ENCODE data around the gene OPA3.
A peak's percentile ranks its signal among the peaks of the same experiment; 100 is the strongest.

Gene OPA3

DNA sequence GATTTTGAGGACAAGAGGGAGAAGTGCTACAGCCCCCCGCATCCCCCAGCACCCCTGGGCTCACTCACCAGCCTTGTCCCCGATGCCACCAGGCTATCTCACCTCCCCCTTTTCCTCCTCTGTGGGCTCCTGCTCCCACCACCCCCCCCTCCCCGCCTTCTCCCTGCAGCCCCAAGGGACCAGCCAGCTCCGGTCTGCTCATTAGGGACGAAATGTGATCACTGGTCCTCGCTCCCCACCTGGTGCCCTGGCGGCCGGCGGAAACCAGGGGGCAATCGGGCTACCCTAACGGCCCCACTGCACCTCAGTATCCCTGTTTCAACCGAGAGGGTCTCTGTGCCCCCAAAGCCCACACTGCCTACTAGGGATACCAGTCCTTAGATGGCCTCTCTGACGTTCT, 14.7 kb upstream of the OPA3 start:
- peak overlapping the region; percentile 82 for H3K27ac ChIP-seq (ENCODE audit: low read depth, low read length)

GRCh38 chr19:45598267-45599001, 13.8 kb upstream of the OPA3 start:
- peak overlapping the region; percentile 82 for H3K27ac ChIP-seq (ENCODE audit: low read depth, low read length)
- peak overlapping the region in 3 of 5 donors; percentile 47 to 63 (median 53) for H3K9ac ChIP-seq (ENCODE audit: low read length in 5 of 5)
- H3K4me3 ChIP-seq (ENCODE audit: low read depth in 1 of 5, low read length in 5 of 5) = peak overlapping the region in 4 of 5 donors; percentile 47 to 76 (median 56)
- peaks cover 14 to 55% (median 44%) of the 10 kb centered on the region in 5 donors for H3K27me3 ChIP-seq (ENCODE audit: control insufficient read depth in 5 of 5, insufficient read depth in 4 of 5, low read length in 5 of 5)
- no peaks in the 10 kb centered on the region for H3K36me3 ChIP-seq (ENCODE audit: control insufficient read depth in 5 of 5, insufficient read depth in 5 of 5, low read length in 5 of 5)
- no peaks in the 10 kb centered on the region for H3K9me3 ChIP-seq (ENCODE audit: control insufficient read depth in 5 of 5, low read length in 5 of 5)
- H3K4me1 ChIP-seq (ENCODE audit: control insufficient read depth in 5 of 5, insufficient read depth in 5 of 5, low read length in 5 of 5) = peaks cover 4 to 67% (median 32%) of the 10 kb centered on the region in 5 donors

More for the DNA sequence above, 14.7 kb upstream of the OPA3 start:
- peaks cover 14 to 55% (median 44%) of the 10 kb centered on the region in 5 donors for H3K27me3 ChIP-seq (ENCODE audit: control insufficient read depth in 5 of 5, insufficient read depth in 4 of 5, low read length in 5 of 5)
- peak overlapping the region in 3 of 5 donors; percentile 47 to 76 (median 75) for H3K4me3 ChIP-seq (ENCODE audit: low read depth in 1 of 5, low read length in 5 of 5)
- H3K4me1 ChIP-seq (ENCODE audit: control insufficient read depth in 5 of 5, insufficient read depth in 5 of 5, low read length in 5 of 5) = peaks cover 4 to 67% (median 32%) of the 10 kb centered on the region in 5 donors
- H3K9me3 ChIP-seq (ENCODE audit: control insufficient read depth in 5 of 5, low read length in 5 of 5) = no peaks in the 10 kb centered on the region
- no peaks in the 10 kb centered on the region for H3K36me3 ChIP-seq (ENCODE audit: control insufficient read depth in 5 of 5, insufficient read depth in 5 of 5, low read length in 5 of 5)
- H3K9ac ChIP-seq (ENCODE audit: low read length in 5 of 5) = peak overlapping the region in 2 of 5 donors; percentile 22 to 46

DNA sequence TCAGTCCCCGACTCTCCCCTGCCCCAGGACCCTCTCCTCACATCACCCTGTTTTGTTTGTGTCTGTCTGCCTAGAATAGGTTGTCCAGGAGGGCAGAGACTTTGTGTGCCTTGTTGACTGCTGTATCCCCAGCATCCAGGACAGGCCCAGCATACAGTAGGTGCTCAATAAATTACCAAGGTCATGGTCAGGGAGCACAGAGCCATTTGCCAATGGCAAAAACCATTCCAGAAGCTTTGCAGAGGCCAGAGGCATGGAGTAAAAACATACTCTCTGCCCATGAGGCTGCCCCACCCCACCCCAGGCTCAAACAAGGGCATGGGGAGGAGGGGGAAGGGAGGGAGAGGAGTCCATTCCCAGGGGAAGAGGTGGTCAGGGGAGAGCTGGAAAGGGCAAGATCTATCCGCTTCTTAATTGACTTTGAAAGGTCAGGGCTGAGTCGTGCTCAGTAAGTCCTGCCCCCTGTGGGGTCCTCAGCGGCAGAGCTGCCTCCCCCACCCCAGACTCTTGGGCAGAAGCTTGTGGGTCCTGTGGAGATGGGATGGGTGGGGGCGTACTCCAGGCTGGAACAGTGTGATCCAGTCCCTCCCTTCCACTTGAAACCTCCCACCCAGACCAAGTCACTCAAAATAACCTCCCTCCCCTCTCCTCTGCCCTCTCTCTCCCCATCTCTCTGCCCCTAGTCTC, 13.0 kb upstream of the OPA3 start:
- Histone ChIP-seq H3K9ac (ENCODE audit: low read length in 5 of 5) (peak overlapping the region in 3 of 5 donors; percentile 47 to 63 (median 53)), H3K36me3 (ENCODE audit: control insufficient read depth in 5 of 5, insufficient read depth in 5 of 5, low read length in 5 of 5) (no peaks in the 10 kb centered on the region), H3K27me3 (ENCODE audit: control insufficient read depth in 5 of 5, insufficient read depth in 4 of 5, low read length in 5 of 5) (peaks cover 14 to 52% (median 42%) of the 10 kb centered on the region in 5 donors), H3K9me3 (ENCODE audit: control insufficient read depth in 5 of 5, low read length in 5 of 5) (no peaks in the 10 kb centered on the region), H3K4me3 (ENCODE audit: low read depth in 1 of 5, low read length in 5 of 5) (peak overlapping the region in 4 of 5 donors; percentile 40 to 57 (median 50)), H3K27ac (ENCODE audit: low read depth, low read length) (peak overlapping the region; percentile 82), H3K4me1 (ENCODE audit: control insufficient read depth in 5 of 5, insufficient read depth in 5 of 5, low read length in 5 of 5) (peaks cover 4 to 71% (median 32%) of the 10 kb centered on the region in 5 donors)

GRCh38 chr19:45595814-45596213, 11.2 kb upstream of the OPA3 start:
- Histone ChIP-seq H3K4me3 (ENCODE audit: low read depth in 1 of 5, low read length in 5 of 5) (no peak overlapping the region), H3K27ac (ENCODE audit: low read depth, low read length) (no peak overlapping the region), H3K4me1 (ENCODE audit: control insufficient read depth in 5 of 5, insufficient read depth in 5 of 5, low read length in 5 of 5) (peaks cover 4 to 70% (median 34%) of the 10 kb centered on the region in 5 donors), H3K27me3 (ENCODE audit: control insufficient read depth in 5 of 5, insufficient read depth in 4 of 5, low read length in 5 of 5) (peaks cover 8 to 47% (median 40%) of the 10 kb centered on the region in 5 donors), H3K36me3 (ENCODE audit: control insufficient read depth in 5 of 5, insufficient read depth in 5 of 5, low read length in 5 of 5) (peaks cover 0 to 9% (median 8%) of the 10 kb centered on the region in 5 donors), H3K9ac (ENCODE audit: low read length in 5 of 5) (peak overlapping the region in 1 of 5 donors; percentile 63), H3K9me3 (ENCODE audit: control insufficient read depth in 5 of 5, low read length in 5 of 5) (no peaks in the 10 kb centered on the region)

DNA sequence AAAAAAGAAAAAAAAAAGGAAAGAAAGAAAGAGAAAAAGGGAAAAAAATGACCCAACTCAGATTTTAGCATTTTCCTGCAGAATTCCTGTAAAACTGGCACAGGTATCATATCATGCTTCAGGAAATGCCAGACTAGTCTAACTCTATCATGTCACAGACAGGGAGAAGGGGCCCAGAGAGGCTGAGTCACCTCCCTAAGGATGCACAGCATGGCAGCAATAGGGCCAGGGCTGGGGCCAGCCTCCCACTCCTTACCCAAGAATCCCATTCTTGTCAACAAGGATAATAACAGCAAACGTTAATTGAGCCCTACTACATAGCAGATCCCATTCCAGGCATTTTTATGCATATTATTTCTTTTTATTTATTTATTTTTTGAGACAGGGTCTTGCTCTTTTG, 8.9 kb upstream of the OPA3 start:
- peaks cover 13 to 37% (median 30%) of the 10 kb centered on the region in 5 donors for H3K27me3 ChIP-seq (ENCODE audit: control insufficient read depth in 5 of 5, insufficient read depth in 4 of 5, low read length in 5 of 5)
- H3K9me3 ChIP-seq (ENCODE audit: control insufficient read depth in 5 of 5, low read length in 5 of 5) = no peaks in the 10 kb centered on the region
- peaks cover 4 to 48% (median 16%) of the 10 kb centered on the region in 5 donors for H3K4me1 ChIP-seq (ENCODE audit: control insufficient read depth in 5 of 5, insufficient read depth in 5 of 5, low read length in 5 of 5)
- H3K27ac ChIP-seq (ENCODE audit: low read depth, low read length) = no peak overlapping the region
- H3K9ac ChIP-seq (ENCODE audit: low read length in 5 of 5) = no peak overlapping the region
- H3K4me3 ChIP-seq (ENCODE audit: low read depth in 1 of 5, low read length in 5 of 5) = no peak overlapping the region
- peaks cover 0 to 17% (median 13%) of the 10 kb centered on the region in 5 donors for H3K36me3 ChIP-seq (ENCODE audit: control insufficient read depth in 5 of 5, insufficient read depth in 5 of 5, low read length in 5 of 5)

GRCh38 chr19:45592366-45592765, 7.8 kb upstream of the OPA3 start:
- H3K4me3 ChIP-seq (ENCODE audit: low read depth in 1 of 5, low read length in 5 of 5) = no peak overlapping the region
- H3K9me3 ChIP-seq (ENCODE audit: control insufficient read depth in 5 of 5, low read length in 5 of 5) = no peaks in the 10 kb centered on the region
- H3K27ac ChIP-seq (ENCODE audit: low read depth, low read length) = peak overlapping the region; percentile 80
- no peak overlapping the region for H3K9ac ChIP-seq (ENCODE audit: low read length in 5 of 5)
- peaks cover 0 to 37% (median 5%) of the 10 kb centered on the region in 5 donors for H3K4me1 ChIP-seq (ENCODE audit: control insufficient read depth in 5 of 5, insufficient read depth in 5 of 5, low read length in 5 of 5)
- peaks cover 0 to 19% (median 13%) of the 10 kb centered on the region in 5 donors for H3K36me3 ChIP-seq (ENCODE audit: control insufficient read depth in 5 of 5, insufficient read depth in 5 of 5, low read length in 5 of 5)
- H3K27me3 ChIP-seq (ENCODE audit: control insufficient read depth in 5 of 5, insufficient read depth in 4 of 5, low read length in 5 of 5) = peaks cover 13 to 25% (median 18%) of the 10 kb centered on the region in 5 donors

- peak overlapping the region; percentile 80 for H3K27ac ChIP-seq (ENCODE audit: low read depth, low read length)
- H3K27me3 ChIP-seq (ENCODE audit: control insufficient read depth in 5 of 5, insufficient read depth in 4 of 5, low read length in 5 of 5) = peaks cover 13 to 22% (median 17%) of the 10 kb centered on the region in 5 donors
- H3K9me3 ChIP-seq (ENCODE audit: control insufficient read depth in 5 of 5, low read length in 5 of 5) = no peaks in the 10 kb centered on the region
- peaks cover 0 to 19% (median 13%) of the 10 kb centered on the region in 5 donors for H3K36me3 ChIP-seq (ENCODE audit: control insufficient read depth in 5 of 5, insufficient read depth in 5 of 5, low read length in 5 of 5)
- no peak overlapping the region for H3K4me3 ChIP-seq (ENCODE audit: low read depth in 1 of 5, low read length in 5 of 5)
- H3K9ac ChIP-seq (ENCODE audit: low read length in 5 of 5) = no peak overlapping the region
- H3K4me1 ChIP-seq (ENCODE audit: control insufficient read depth in 5 of 5, insufficient read depth in 5 of 5, low read length in 5 of 5) = peaks cover 0 to 30% (median 5%) of the 10 kb centered on the region in 5 donors
Measured at GRCh38 chr19:45591638-45592005, 7.0 kb upstream of the OPA3 start.

GRCh38 chr19:45591004-45591637, 6.5 kb upstream of the OPA3 start:
- Histone ChIP-seq H3K9me3 (ENCODE audit: control insufficient read depth in 5 of 5, low read length in 5 of 5) (no peaks in the 10 kb centered on the region), H3K4me1 (ENCODE audit: control insufficient read depth in 5 of 5, insufficient read depth in 5 of 5, low read length in 5 of 5) (peaks cover 0 to 26% (median 5%) of the 10 kb centered on the region in 5 donors), H3K4me3 (ENCODE audit: low read depth in 1 of 5, low read length in 5 of 5) (no peak overlapping the region), H3K27me3 (ENCODE audit: control insufficient read depth in 5 of 5, insufficient read depth in 4 of 5, low read length in 5 of 5) (peaks cover 13 to 22% (median 17%) of the 10 kb centered on the region in 5 donors), H3K27ac (ENCODE audit: low read depth, low read length) (peak overlapping the region; percentile 80), H3K9ac (ENCODE audit: low read length in 5 of 5) (no peak overlapping the region), H3K36me3 (ENCODE audit: control insufficient read depth in 5 of 5, insufficient read depth in 5 of 5, low read length in 5 of 5) (peaks cover 0 to 19% (median 13%) of the 10 kb centered on the region in 5 donors)

GRCh38 chr19:45590300-45591003, 5.8 kb upstream of the OPA3 start:
- no peak overlapping the region for H3K4me3 ChIP-seq (ENCODE audit: low read depth in 1 of 5, low read length in 5 of 5)
- H3K27ac ChIP-seq (ENCODE audit: low read depth, low read length) = no peak overlapping the region
- peaks cover 13 to 17% (median 17%) of the 10 kb centered on the region in 5 donors for H3K27me3 ChIP-seq (ENCODE audit: control insufficient read depth in 5 of 5, insufficient read depth in 4 of 5, low read length in 5 of 5)
- no peaks in the 10 kb centered on the region for H3K9me3 ChIP-seq (ENCODE audit: control insufficient read depth in 5 of 5, low read length in 5 of 5)
- peaks cover 0 to 19% (median 13%) of the 10 kb centered on the region in 5 donors for H3K36me3 ChIP-seq (ENCODE audit: control insufficient read depth in 5 of 5, insufficient read depth in 5 of 5, low read length in 5 of 5)
- no peak overlapping the region for H3K9ac ChIP-seq (ENCODE audit: low read length in 5 of 5)
- H3K4me1 ChIP-seq (ENCODE audit: control insufficient read depth in 5 of 5, insufficient read depth in 5 of 5, low read length in 5 of 5) = peaks cover under 1 to 22% (median 4%) of the 10 kb centered on the region in 5 donors
